GM21423 (cell line): ENCODE data around the gene PRICKLE4.
A peak's percentile ranks its signal among the peaks of the same experiment; 100 is the strongest.

Experiments used
- ATAC-seq: cut with Tn5 transposase; IDR thresholded peaks from one replicate; pipeline ENCODE4 v1.9.1; 2021; ENCODE audit warnings: mild to moderate bottlenecking, moderate library complexity; ENCODE audit not compliant: unreplicated experiment

PRICKLE4 gene

GRCh38 chr6:41780551-41781365, at the start of gene PRICKLE4:
Gene PRICKLE4, plus strand, starts transcription at chr6:41780782. Its CDS starts 2,692 bp downstream, at chr6:41783474.
- no peak for ATAC-seq

GRCh38 chr6:41731561-41732086, 49.0 kb upstream of the PRICKLE4 start:
- no peak for ATAC-seq

GRCh38 chr6:41732149-41732548, 48.4 kb upstream of the PRICKLE4 start:
- ATAC-seq, result no peak

- peak; percentile 33 for ATAC-seq
Observed at GRCh38 chr6:41732591-41733359, 47.8 kb upstream of the PRICKLE4 start.

- no peak for ATAC-seq
Observed at GRCh38 chr6:41733360-41733706, 47.2 kb upstream of the PRICKLE4 start.

GRCh38 chr6:41733707-41734665, 46.6 kb upstream of the PRICKLE4 start:
- peak; percentile 44 for ATAC-seq

- ATAC-seq, result peak; percentile 14
Observed at GRCh38 chr6:41734666-41735426, 45.7 kb upstream of the PRICKLE4 start.

- ATAC-seq, result peak; percentile 49
Observed at GRCh38 chr6:41735427-41736185, 45.0 kb upstream of the PRICKLE4 start, which contains the start of gene TFEB. Gene TFEB, minus strand, starts transcription at chr6:41735608. Its CDS starts 44,395 bp downstream, at chr6:41691213.

- ATAC-seq, result no peak
Observed at GRCh38 chr6:41736186-41736733, 44.3 kb upstream of the PRICKLE4 start.

- no peak for ATAC-seq
Observed at GRCh38 chr6:41736800-41737555, 43.6 kb upstream of the PRICKLE4 start.

GRCh38 chr6:41737591-41738130, 42.9 kb upstream of the PRICKLE4 start:
- ATAC-seq, result no peak

GRCh38 chr6:41739041-41739440, 41.5 kb upstream of the PRICKLE4 start:
- no peak for ATAC-seq

GRCh38 chr6:41740366-41741162, 40.0 kb upstream of the PRICKLE4 start:
- no peak for ATAC-seq

GRCh38 chr6:41741625-41742490, 38.7 kb upstream of the PRICKLE4 start:
- ATAC-seq, result no peak

GRCh38 chr6:41743406-41744235, 37.0 kb upstream of the PRICKLE4 start:
- ATAC-seq, result no peak
